ENCODE measurements around the gene HOXC11. TPM values are rescaled to one million over a fixed set of nuclear protein-coding genes. Genes with fewer than 3 reads are reported as not detected.

HOXC11 gene
- total RNA-seq, 4 donors from 2014 or later, result not detected

DNA sequence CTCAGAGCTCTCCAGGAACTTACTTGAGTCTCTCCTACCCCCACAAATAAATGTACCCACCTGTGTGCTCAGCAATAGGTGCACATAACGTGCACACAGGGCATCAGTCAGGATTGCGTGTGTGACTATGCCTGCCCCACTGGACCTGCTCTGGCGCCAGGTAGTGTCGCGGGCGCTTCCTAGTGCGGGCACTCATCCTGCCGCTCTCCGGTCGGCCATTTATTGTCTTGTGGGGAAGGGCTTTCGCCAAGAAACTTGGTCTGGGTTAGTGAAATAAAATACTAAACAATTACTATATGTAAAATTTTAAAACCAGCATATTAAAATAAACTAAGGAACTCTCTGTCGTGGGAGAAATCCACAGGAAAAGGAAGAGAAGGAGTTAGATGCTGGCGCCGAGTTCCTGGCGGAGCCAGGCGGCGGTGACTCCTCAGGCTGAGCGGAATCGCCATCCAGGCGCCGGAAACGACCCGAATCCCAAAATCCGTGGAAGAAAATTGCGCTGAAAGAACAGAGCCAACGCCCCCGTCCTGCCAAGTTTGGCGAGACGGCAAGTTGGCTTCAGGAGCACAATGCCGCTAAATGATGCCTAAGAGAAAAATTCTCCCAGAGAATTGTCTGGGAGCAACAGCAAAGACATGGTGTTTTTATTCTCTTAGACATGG is 42.2 kb upstream of the HOXC11 start:
- no peak for TF ChIP-seq POLR2A (IDR thresholded peaks at IDR 0.05)
- TF ChIP-seq, protein P1, sequence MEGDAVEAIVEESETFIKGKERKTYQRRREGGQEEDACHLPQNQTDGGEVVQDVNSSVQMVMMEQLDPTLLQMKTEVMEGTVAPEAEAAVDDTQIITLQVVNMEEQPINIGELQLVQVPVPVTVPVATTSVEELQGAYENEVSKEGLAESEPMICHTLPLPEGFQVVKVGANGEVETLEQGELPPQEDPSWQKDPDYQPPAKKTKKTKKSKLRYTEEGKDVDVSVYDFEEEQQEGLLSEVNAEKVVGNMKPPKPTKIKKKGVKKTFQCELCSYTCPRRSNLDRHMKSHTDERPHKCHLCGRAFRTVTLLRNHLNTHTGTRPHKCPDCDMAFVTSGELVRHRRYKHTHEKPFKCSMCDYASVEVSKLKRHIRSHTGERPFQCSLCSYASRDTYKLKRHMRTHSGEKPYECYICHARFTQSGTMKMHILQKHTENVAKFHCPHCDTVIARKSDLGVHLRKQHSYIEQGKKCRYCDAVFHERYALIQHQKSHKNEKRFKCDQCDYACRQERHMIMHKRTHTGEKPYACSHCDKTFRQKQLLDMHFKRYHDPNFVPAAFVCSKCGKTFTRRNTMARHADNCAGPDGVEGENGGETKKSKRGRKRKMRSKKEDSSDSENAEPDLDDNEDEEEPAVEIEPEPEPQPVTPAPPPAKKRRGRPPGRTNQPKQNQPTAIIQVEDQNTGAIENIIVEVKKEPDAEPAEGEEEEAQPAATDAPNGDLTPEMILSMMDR (IDR thresholded peaks at IDR 0.05), result no peak
- Histone ChIP-seq H3K36me3 (no peaks in the 10 kb centered on the region), H3K27me3 (peaks cover 23 to 100% (median 70%) of the 10 kb centered on the region in 4 donors), H3K27ac (no peak overlapping the region), H3K4me3 (no peak overlapping the region), H3K9me3 (no peaks in the 10 kb centered on the region), H3K4me1 (peaks cover 4 to 15% (median 5%) of the 10 kb centered on the region in 3 donors)
- WGBS, 2 donors, result 17 to 20% methylated on average over 19 to 30 of the region's 30 CpGs
- intact Hi-C loops (cut with DNase I), result no loop called here
- DNase-seq, result no peak

DNA sequence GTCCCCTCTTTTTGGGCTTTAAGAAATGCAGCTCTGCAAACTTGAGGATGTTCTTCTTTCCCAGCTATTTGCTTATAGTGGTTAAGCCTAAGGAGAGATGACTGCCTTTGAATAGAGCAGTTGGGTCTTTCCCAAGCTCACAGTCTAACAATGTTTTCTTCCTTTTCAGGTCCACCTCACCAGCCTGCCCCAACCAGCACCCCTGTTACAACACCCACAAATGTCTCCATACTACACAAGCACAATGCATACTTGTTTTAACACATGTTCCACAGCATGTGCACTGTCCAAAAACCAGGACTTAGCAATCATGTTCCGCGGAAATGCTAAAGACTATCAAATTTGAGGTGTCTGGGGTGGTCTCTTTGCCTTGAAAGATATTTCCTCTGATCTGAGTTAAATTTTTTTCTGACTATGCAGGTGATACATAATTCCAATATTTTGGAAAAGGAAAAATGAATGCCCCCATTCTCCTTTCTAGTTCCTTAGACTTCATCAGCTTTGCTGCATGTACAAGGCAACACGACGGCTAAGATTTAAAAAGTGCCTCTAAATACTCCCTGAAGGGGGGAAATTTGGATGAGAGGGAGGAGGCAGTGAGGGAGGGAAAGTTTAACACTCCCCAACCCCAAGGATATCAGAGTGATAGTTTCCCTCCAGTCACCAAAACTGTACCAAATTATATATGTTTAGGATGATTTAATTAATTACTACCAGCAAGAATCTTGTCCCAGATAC is 40.9 kb upstream of the HOXC11 start:
- 43 to 54% methylated on average over 4 of the region's 4 CpGs for whole genome bisulfite sequencing, 2 donors
- TF ChIP-seq, protein P1 (IDR thresholded peaks at IDR 0.05), result no peak
- no peak for TF ChIP-seq POLR2A (IDR thresholded peaks at IDR 0.05)
- Histone ChIP-seq H3K4me1 (peaks cover 5 to 18% (median 8%) of the 10 kb centered on the region in 3 donors), H3K4me3 (no peak overlapping the region), H3K27ac (no peak overlapping the region), H3K9me3 (no peaks in the 10 kb centered on the region), H3K36me3 (no peaks in the 10 kb centered on the region), H3K27me3 (peaks cover 31 to 100% (median 71%) of the 10 kb centered on the region in 4 donors)
- intact Hi-C loops (cut with DNase I), result no loop called here
- no peak for DNase-seq

DNA sequence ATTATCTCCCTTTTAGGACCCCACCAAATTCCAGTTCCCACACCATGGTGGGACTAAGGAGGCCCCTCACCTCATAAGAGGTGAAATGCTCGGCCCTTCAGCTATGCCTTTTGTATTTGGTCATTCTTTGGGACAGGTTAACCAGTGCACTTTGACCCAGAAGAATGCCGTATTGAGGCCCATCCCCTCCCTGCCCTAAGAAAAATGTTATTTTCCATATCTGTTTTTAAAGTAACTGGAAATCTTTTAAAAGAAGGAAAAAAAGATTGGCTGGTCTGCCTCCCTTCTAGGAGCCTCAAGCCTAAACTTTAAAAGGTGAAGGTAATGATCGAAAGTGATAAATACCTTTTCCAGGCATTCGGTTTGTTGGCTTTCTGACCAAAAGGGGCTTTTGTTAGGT is 40.0 kb upstream of the HOXC11 start:
- H3K36me3 ChIP-seq, result no peaks in the 10 kb centered on the region
- WGBS, 2 donors, result 50 to 61% methylated on average over 4 of the region's 4 CpGs
- H3K4me1 ChIP-seq, result peaks cover 5 to 14% (median 8%) of the 10 kb centered on the region in 3 donors
- H3K27me3 ChIP-seq, result peaks cover 26 to 100% (median 70%) of the 10 kb centered on the region in 4 donors
- no peak for DNase-seq
- H3K27ac ChIP-seq, result no peak overlapping the region
- intact Hi-C loops (cut with DNase I), result no loop called here
- no peaks in the 10 kb centered on the region for H3K9me3 ChIP-seq
- TF ChIP-seq, protein P1 (IDR thresholded peaks at IDR 0.05), result no peak
- TF ChIP-seq POLR2A (IDR thresholded peaks at IDR 0.05), result no peak
- H3K4me3 ChIP-seq, result no peak overlapping the region

DNA sequence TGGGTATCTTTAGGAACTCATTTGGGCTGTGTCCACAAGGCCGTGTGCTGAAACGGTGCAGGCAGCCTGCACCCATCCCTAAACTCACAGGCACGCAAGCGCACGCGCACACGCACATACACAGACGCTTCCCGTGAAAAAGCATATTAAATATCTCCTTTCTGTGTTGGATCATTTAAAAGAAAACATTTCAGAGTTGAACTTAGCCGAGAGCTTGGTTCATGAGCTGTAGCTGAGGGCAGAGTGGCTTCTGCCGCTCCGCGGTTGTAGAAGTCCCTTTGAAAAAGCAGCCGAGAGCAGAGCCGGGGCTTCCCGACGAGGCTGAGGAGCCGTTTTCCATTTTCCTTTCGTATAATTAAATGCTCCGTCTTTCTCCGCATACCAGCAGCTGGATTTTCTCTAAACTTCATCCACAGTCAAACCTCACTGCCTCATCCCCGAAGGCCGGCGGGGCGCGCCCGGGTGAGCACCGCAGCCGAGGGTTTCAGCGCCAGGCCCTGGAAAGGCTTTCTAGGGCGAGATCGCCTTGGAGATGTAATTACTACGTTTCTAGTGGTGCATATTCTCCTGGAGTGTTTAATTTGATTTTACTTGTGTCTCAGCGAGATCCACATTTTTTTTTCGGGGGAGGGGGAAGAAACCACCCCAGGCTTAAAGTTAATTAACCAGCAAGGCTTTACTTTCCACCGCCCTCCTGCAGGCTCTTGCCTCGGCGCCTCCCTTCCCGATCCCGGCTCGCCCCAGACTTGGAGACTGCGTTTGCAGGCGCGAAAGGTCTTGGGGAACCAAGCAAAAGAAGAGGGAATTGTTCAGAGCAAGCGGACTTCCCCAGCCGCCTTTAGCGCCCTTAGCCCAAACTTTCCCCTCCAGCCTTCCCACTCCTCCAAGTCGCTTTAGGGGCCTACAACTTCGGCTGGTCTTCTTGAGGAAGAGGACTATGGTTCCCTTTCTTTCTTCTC is 37.3 kb upstream of the HOXC11 start:
- no peaks in the 10 kb centered on the region for H3K36me3 ChIP-seq
- DNase-seq, result no peak
- peak overlapping the region in 1 of 4 donors; percentile 29 for H3K4me3 ChIP-seq
- H3K4me1 ChIP-seq, result peaks cover 10 to 35% (median 17%) of the 10 kb centered on the region in 3 donors
- intact Hi-C loops (cut with DNase I), result no loop called here
- no peak overlapping the region for H3K27ac ChIP-seq
- peaks cover 31 to 100% (median 66%) of the 10 kb centered on the region in 4 donors for H3K27me3 ChIP-seq
- 11 to 14% methylated on average over 40 to 41 of the region's 49 CpGs for WGBS, 2 donors
- no peak for TF ChIP-seq POLR2A (IDR thresholded peaks at IDR 0.05)
- TF ChIP-seq, protein P1 (IDR thresholded peaks at IDR 0.05), result no peak
- no peaks in the 10 kb centered on the region for H3K9me3 ChIP-seq

Measured in esophagus squamous epithelium (tissue), 5 donors.